Hepatocyte (in vitro differentiated cells): ENCODE results near the gene TANGO2.

Experiments used
- EZH2 ChIP-seq: fragments of 200-600 bp; sonication (generic); IDR thresholded peaks from 2 replicates; pipeline ENCODE4 v1.6.1; 2016; ENCODE audit warnings: antibody characterized with exemption, mild to moderate bottlenecking, borderline replicate concordance
- EZH2phosphoT487 ChIP-seq: fragments of 200-600 bp; sonication (generic); IDR thresholded peaks from one replicate; pipeline ENCODE4 v1.6.1; 2018; ENCODE audit warnings: antibody characterized with exemption, mild to moderate bottlenecking, low read depth, moderate library complexity; ENCODE audit not compliant: unreplicated experiment, severe bottlenecking
- TF ChIP-seq, protein P1 (sequence below): fragments of 200-600 bp; sonication (generic); IDR thresholded peaks from 2 replicates; pipeline ENCODE4 v1.5.1; 2016; ENCODE audit warnings: antibody characterized with exemption, mild to moderate bottlenecking; ENCODE audit not compliant: poor library complexity

DNA sequence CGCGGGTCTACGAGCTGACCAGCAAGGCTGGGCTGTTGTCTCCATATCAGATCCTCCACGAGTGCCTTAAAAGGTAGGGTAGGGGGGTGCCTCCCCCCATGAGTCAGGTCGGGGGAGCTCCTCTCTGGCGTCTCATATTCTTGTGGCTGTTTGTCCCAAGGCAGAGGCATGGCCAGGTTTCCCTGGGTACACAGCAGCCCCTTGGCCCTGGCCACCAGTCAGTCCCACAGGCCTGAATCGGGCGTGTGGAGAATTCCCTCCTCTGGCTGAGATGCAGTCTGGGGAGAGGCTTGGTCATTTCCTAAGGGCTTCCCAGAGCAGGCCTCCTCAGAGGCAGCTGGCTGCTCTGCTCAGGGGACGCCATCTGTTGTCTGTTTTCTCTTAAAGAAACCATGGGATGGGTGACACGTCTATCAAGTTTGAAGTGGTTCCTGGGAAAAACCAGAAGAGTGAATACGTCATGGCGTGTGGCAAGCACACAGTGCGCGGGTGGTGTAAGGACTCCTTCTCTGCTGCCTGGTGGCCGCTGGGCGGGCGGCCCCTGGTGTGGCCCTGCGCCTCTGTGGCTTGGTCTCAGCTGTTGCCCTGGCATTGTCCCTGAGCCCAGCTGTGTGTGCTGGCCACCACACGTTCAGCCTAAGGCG lies 85.4 kb downstream of the TANGO2 start:
- TF ChIP-seq, protein P1, sequence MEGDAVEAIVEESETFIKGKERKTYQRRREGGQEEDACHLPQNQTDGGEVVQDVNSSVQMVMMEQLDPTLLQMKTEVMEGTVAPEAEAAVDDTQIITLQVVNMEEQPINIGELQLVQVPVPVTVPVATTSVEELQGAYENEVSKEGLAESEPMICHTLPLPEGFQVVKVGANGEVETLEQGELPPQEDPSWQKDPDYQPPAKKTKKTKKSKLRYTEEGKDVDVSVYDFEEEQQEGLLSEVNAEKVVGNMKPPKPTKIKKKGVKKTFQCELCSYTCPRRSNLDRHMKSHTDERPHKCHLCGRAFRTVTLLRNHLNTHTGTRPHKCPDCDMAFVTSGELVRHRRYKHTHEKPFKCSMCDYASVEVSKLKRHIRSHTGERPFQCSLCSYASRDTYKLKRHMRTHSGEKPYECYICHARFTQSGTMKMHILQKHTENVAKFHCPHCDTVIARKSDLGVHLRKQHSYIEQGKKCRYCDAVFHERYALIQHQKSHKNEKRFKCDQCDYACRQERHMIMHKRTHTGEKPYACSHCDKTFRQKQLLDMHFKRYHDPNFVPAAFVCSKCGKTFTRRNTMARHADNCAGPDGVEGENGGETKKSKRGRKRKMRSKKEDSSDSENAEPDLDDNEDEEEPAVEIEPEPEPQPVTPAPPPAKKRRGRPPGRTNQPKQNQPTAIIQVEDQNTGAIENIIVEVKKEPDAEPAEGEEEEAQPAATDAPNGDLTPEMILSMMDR: no peak
- TF ChIP-seq EZH2 (no peak), EZH2phosphoT487 (no peak)
